GM19023 (cell line): ENCODE measurements around the gene OGDH.
A peak's percentile ranks its signal among the peaks of the same experiment; 100 is the strongest.
"Not testable (repeated sequence)": the region's sequence is repeated elsewhere in the genome, so short reads cannot be mapped to it uniquely, and the experiment has no call there.

Source experiments
- ATAC-seq: cut with Tn5 transposase; IDR thresholded peaks from one replicate; pipeline ENCODE4 v1.9.1; 2021; ENCODE audit warnings: mild to moderate bottlenecking, moderate library complexity; ENCODE audit not compliant: unreplicated experiment

OGDH gene

GRCh38 chr7:44729949-44730590 is 123.6 kb downstream of the OGDH start:
- no peak for ATAC-seq

DNA sequence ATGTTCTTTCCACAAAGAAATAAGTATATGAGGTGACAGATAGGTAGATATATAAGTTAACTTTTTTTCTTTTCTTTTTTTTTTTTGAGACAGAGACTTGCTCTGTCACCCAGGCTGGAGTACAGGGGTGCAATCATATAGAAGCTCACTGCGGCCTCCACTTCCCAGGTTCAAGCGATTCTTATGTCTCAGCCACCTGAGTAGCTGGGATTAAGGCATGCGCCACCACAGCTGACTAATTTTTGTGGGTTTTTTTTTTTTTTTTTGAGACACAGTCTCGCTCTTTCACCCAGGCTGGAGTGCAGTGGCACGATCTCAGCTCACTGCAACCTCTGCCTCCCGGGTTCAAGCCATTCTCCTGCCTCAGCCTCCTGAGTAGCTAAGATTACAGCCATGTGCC is 126.5 kb downstream of the OGDH start:
- not testable (repeated sequence) for ATAC-seq

- ATAC-seq = no peak
Observed at GRCh38 chr7:44733708-44734481, 127.5 kb downstream of the OGDH start.

DNA sequence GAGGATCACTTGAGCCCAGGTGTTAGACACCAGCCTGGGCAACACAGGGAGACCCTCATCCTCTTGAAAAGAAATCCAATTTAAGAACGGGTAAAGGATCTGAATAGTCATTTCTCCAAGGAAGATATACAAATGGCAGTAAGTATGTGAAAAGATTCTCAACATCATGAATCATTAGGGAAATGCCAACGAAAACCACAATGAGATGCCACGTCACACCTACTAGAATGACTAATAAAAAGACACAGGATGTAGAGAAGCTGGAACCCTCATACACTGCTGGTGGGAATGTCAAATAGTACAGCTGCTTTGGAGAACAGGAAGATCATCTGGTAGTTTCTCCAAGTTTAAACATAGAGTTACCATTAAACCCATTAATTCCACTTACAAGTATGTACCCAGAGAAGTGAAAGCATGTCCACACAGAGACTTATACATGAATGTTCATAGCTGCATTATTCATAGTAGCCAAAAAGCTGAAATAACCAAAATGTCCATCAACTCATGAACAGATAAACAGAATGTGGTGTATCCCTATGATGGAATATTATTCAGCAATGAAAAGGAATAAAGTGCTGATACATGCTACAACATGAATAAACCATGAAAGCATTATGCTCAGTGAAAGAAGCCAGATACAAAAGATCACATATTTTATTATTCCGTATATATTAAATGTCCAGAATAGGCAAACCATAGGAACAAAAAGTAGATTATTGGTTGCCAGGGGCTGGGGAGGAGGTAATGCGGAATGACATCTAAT is 129.2 kb downstream of the OGDH start:
- ATAC-seq = no peak

DNA sequence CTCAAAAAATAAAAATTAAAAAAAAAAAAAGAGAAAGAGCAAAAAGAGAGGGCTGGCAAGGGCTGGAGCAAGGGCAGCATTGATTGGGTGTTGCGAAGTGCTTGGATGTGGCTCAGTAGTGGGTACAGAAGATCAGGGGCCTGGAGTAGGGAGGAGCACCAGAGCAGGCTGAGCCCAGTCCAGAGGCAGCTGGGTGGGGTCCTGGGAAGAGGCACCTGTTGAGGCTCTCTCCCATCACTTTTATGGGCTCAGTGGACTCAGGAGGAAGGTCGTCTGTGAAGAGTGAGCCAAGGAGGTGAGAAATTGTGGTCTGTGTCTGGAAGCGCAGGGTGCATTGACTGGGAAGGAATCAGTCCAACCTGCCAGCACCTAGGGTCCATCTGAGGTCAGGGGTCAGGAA is 130.5 kb downstream of the OGDH start:
- ATAC-seq = no peak

DNA sequence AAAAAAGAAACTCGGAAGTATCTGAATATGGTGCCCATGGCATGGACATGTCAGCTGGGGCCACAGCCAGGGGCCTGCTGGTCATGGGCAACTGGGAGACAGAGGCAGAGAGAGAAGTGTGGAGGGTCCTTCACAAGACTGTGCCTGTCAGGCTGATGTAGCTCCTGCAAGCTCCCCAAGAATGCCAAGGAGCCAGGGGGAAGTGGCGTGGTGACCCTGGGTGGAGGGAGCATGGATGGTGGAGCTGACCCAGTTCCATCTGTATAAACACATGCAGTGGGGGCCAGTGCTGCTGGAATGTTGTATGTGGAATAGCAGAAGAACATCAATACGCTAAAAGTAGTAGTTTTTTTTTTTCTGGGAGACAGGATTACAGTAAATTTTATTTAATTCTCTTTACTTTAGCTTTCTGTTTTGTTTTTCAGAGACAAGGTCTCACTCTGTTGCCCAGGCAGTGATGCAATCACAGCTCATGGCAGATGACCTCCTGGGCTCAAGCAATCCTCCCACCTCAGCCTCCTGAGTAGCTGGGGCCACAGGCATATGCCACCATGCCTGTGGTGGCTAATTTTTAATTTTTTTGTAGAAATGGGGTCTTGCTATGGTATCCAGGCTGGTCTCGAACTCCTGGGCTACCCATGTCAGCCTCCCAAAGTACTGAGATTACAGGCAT is 131.8 kb downstream of the OGDH start:
- no peak for ATAC-seq

GRCh38 chr7:44738876-44739665 is 132.6 kb downstream of the OGDH start:
- no peak for ATAC-seq

- no peak for ATAC-seq
Observed at GRCh38 chr7:44740055-44740454, 133.6 kb downstream of the OGDH start.

DNA sequence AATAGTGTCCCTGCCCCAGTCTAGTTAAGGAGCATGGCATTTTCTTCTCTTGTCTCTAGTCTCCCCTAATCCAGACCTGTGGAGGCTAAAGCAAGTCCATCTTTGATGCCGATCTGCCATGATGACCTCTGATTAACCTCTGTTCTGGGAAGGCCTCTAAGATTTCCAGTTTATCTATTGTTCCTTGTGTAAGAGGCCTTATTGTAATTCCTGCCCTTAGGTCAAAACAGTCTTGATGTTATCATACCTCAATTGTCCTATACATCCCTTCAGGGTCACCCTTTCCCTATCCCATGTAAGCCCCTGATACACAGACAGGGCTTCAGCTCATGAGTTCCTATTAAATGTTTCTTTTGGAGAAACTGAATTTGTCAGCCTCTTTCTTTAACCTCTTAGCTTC is 137.3 kb downstream of the OGDH start:
- no peak for ATAC-seq

DNA sequence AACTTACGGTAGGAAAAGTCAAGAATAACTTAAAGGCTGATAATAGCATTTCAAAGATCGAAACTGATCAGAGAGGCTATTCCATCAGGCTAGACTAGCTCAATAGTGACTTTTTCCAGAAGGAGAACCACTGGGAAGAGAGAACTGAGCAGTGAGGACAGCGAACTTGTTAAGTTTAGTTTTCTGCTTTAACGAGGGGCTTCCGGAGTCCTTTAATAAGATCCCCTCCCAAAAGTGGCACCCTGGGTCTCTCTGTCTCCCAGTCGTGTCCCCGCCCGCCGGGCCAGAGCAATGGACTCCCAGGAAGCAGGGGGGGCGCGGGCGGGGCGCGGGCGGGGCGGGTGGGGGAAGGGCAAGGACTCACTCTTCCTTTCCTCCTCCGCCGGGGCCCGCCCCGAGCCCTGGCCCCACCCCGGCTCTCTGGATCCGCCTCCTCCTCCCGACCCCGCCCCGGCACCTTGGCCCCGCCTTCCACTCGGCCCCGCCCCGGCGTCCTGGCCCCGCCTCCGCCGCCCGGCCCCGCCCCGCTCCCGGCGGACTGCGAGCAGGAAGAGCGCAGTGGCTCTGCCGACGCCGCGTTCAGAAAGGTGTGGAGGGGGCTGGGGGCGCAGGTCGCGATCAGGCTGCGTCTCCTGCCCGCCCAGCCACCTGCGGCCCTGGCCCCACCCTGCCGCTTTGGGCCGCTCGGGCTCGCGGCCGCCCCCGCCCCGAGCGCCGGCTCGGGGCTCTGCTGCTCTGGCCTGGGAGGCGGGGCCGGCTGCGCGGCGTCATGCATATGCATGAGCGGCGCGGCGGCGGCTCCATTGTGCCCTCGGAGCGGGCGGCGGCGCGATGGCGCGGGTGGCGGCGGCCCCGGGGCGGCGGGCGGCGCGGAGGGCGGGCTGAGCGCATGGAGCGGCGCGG is 141.9 kb downstream of the OGDH start, which contains the start of gene ZMIZ2:
TSS of gene ZMIZ2 (plus strand) at position 803 of the 903 bp plus-strand sequence. CDS start 7,403 bp downstream, outside the sequence.
- peak; percentile 70 for ATAC-seq

GRCh38 chr7:44748948-44749731 is 142.7 kb downstream of the OGDH start:
- ATAC-seq = peak; percentile 23

GRCh38 chr7:44749992-44750391 is 143.6 kb downstream of the OGDH start:
- no peak for ATAC-seq

- no peak for ATAC-seq
Observed at GRCh38 chr7:44750424-44750823, 144.0 kb downstream of the OGDH start.

DNA sequence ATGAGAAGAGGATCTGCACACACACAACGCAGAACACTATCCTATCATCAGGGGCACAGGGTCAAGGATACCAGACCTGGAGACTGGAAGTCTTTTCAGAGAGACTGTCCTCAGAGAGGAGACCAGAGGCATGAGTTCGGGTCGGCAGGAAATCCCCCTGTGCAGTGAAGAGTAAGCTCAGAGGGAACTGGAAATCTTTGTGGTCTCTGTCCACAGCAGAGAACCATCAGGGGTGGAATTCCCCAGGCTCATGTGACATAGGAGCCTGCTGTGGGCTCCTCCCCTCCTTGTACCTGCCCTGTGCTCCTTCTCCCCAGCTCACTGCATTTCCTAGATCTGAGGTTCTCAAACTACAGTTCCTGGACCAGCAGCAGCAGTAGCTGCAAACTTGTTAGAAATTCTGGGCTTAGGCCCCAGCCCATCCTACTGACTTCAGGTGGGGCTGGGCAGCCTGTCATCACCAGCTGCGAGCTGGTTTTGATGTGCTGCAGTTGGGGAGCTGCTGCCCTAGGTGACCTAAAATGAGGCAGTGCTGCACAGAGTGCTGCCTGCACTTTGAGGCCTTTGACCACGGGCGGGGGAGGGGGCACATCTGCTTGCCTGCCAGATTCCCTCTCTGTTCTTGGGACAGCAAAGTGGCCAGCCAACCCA is 144.6 kb downstream of the OGDH start:
- peak; percentile 61 for ATAC-seq

DNA sequence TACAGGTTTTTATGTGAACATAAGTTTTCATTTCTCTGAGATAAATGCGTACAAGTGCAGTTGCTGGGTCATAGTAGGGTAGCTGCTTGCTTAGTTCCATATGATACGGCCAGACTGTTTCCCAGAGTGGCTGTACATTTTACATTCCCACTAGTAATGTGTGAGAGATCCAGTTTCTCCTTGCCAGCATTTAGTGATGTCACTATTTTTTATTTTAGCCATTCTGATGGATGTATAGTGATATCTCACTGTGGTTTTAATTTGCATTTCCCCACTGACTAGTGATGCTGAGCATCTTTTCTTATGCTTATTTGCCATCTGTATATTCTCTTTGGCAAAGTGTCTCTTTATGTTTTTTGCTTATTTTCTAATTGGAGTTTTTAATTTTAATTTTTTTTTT is 146.4 kb downstream of the OGDH start:
- no peak for ATAC-seq

DNA sequence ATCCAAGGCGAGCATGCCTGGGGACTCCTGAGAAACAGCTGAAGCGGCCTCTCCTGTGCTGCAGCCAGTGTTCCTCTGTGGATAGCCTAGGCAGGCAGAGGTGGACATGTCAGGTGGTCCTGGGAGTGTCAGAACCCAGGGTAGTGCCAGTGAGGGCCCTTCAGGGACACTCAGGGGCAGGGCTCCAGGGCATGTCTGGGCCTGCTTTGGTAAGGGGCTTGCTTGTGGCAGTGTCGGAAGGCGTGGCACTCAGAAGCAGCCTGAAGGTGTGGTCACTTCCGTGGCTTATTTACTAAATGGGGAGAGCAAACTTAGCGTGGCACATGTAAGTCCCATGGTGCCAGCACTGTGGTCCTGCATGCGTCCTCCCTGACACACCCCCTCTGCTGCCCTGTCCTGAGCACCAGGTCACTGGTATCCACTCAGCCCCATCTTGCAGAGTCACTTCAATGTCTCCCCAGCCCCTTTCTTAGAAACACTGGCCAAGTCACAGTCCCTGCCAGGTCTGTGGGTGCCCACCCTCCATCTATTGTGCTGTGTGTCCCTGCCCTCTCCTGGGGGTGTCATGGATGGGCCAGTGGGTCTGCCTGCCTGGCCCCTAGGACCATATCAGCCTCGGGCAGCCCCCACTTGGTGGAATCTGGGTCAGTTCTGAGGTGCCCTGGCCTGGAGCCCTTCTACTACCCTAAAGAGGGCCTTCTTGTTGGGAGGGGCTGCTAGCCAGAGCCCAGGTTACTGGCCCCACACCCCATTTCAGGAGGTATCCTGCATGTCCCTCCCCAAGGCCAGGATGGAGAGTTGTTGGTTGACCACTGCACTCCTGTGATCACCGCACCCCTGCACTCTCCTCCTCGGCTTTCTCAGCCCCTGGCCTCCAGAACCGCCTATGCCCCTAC is 148.6 kb downstream of the OGDH start:
- no peak for ATAC-seq
